MM.1S (cell line): ENCODE data around the gene IFI27L2.
"Not testable (repeated sequence)": the region's sequence is repeated elsewhere in the genome, so short reads cannot be mapped to it uniquely, and the experiment has no call there.

Experiments
- CTCF ChIP-seq: fragments of 300-600 bp; sonication (generic); IDR thresholded peaks from 2 replicates; pipeline ENCODE4 v1.5.1; 2016; ENCODE audit warnings: antibody characterized with exemption, low read length, mixed read lengths
- EZH2 ChIP-seq: fragments of 300-600 bp; sonication (generic); optimal IDR thresholded peaks from 2 replicates; pipeline ENCODE3; 2017; ENCODE audit warnings: low read depth, mild to moderate bottlenecking, antibody characterized with exemption, low read length, mixed read lengths

- TF ChIP-seq CTCF, EZH2: not testable (repeated sequence)
Measured at GRCh38 chr14:94156143-94156542, 26.7 kb upstream of the IFI27L2 start.
